AG09309 (cell line): ENCODE results near the gene CARTPT.

Source experiments
- DNase-seq: peaks from one replicate; pipeline ENCODE4 v3.0.0-alpha.2; 2010; ENCODE audit warnings: low read depth
- H3K4me3 ChIP-seq: 2 replicates; pipeline ENCODE4 v1.5.1; 2011; ENCODE audit warnings: mild to moderate bottlenecking, low read depth, low read length, moderate library complexity; ENCODE audit not compliant: control insufficient read depth
- TF ChIP-seq, protein P1 (sequence below): IDR thresholded peaks from 2 replicates; pipeline ENCODE4 v1.5.1; 2011; ENCODE audit warnings: mild to moderate bottlenecking, low read depth, low read length, inconsistent platforms; ENCODE audit not compliant: insufficient read depth, control insufficient read depth; ENCODE audit errors: missing control alignments

Gene CARTPT

GRCh38 chr5:71701407-71701806 is 17.7 kb upstream of the CARTPT start:
- H3K4me3 ChIP-seq: no peak overlapping the region
- DNase-seq: no peak
- TF ChIP-seq, protein P1, sequence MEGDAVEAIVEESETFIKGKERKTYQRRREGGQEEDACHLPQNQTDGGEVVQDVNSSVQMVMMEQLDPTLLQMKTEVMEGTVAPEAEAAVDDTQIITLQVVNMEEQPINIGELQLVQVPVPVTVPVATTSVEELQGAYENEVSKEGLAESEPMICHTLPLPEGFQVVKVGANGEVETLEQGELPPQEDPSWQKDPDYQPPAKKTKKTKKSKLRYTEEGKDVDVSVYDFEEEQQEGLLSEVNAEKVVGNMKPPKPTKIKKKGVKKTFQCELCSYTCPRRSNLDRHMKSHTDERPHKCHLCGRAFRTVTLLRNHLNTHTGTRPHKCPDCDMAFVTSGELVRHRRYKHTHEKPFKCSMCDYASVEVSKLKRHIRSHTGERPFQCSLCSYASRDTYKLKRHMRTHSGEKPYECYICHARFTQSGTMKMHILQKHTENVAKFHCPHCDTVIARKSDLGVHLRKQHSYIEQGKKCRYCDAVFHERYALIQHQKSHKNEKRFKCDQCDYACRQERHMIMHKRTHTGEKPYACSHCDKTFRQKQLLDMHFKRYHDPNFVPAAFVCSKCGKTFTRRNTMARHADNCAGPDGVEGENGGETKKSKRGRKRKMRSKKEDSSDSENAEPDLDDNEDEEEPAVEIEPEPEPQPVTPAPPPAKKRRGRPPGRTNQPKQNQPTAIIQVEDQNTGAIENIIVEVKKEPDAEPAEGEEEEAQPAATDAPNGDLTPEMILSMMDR: no peak

DNA sequence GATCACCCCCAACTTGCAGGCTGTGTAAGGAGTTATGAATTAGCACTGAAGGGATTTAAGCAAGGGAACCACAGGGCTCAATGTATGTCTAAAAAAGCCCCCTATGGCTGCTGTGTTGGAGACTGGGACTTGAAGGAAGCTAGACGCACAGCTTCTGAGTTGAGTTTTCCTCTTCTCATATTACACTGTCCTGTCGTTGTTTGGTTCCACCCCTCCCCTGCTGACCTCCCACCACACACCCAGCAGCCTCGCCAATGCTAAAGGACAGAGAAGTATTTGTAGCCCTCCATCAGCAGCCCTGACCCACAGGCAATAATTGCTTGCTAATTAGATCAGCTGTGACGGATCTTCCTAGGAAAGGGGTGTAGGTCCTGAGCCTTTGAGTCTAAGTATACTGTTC is 15.1 kb upstream of the CARTPT start:
- no peak for DNase-seq
- H3K4me3 ChIP-seq: no peak overlapping the region

GRCh38 chr5:71705421-71705820 is 13.7 kb upstream of the CARTPT start:
- DNase-seq: no peak
- TF ChIP-seq, protein P1: no peak
- no peak overlapping the region for H3K4me3 ChIP-seq

More for the DNA sequence above, 15.1 kb upstream of the CARTPT start:
- TF ChIP-seq, protein P1: no peak

DNA sequence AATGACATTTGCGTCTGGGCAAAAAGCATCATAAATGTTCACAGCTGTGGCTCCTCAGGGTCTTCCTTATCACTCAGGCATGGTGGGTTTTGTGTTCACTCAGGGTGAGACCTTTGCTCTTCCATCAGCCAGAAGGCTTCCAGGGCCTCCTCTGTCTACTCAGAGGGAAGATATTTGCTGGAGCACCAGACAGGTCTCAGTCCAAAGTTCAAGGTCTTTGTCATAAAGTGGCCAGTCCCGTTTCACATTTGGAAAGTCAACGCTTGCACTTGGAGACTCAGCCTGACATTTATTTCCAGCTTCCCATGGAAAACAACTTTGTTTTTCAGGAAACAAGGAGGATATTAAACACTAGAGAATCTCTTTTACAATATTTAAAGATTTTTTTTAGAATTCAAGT is 12.2 kb upstream of the CARTPT start:
- DNase-seq: no peak
- TF ChIP-seq, protein P1: no peak
- no peak overlapping the region for H3K4me3 ChIP-seq

GRCh38 chr5:71711610-71712009 is 7.5 kb upstream of the CARTPT start:
- H3K4me3 ChIP-seq: no peak overlapping the region
- DNase-seq: no peak
- TF ChIP-seq, protein P1: no peak

DNA sequence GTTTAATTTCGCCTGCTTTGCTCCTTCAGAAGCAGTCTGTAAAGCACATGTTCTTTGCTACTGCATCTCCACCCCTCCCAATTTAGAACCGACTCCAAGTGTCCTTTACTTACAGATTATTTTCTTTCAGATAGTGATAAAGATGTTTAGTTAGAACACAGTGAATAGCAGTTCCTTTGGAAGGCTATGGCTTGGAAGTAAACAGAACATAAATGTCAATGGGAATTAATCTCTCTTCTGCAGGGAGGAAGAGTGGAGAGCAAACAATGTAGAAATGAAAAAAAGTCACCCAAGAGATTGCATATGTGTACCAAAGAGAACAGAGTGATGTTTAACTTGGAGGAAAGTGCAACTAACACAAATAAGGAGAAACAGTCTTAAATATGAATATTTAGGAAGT is 4.2 kb upstream of the CARTPT start:
- no peak overlapping the region for H3K4me3 ChIP-seq
- TF ChIP-seq, protein P1: no peak
- DNase-seq: no peak

- TF ChIP-seq, protein P1: no peak
- DNase-seq: no peak
- H3K4me3 ChIP-seq: no peak overlapping the region
Observed at GRCh38 chr5:71727978-71728377, 8.9 kb downstream of the CARTPT start.
